SU-DHL-6 (cell line): Measurements from ENCODE around the gene AMZ2.
A peak's percentile ranks its signal among the peaks of the same experiment; 100 is the strongest.
"Not testable (repeated sequence)": the region's sequence is repeated elsewhere in the genome, so short reads cannot be mapped to it uniquely, and the experiment has no call there.

ENCODE experiments used
- H2AFZ ChIP-seq: fragments of 200-600 bp; sonication (generic); 2 replicates; pipeline ENCODE4 v1.6.1; 2014; ENCODE audit warnings: low read depth, mild to moderate bottlenecking, moderate library complexity, mixed read lengths, antibody characterized with exemption, low read length; ENCODE audit not compliant: severe bottlenecking
- H3F3A ChIP-seq: fragments of 200-600 bp; shearing (Covaris generic); 2 replicates; pipeline ENCODE4 v1.6.0; 2016; ENCODE audit warnings: antibody characterized with exemption, mild to moderate bottlenecking; ENCODE audit not compliant: insufficient read depth
- H3K27ac ChIP-seq: fragments of 200-600 bp; sonication (generic); 2 replicates; pipeline ENCODE4 v1.5.1; 2016; ENCODE audit warnings: low read depth, mild to moderate bottlenecking, low read length, moderate library complexity, mixed read lengths
- H3K27me3 ChIP-seq: fragments of 200-600 bp; sonication (generic), shearing (Covaris generic); 2 replicates; pipeline ENCODE4 v1.6.0; 2014; ENCODE audit warnings: mild to moderate bottlenecking, low read length
- H3K36me3 ChIP-seq: fragments of 200-600 bp; sonication (generic); 2 replicates; pipeline ENCODE4 v1.6.1; 2014; ENCODE audit warnings: mild to moderate bottlenecking, low read length, mixed read lengths
- H3K4me2 ChIP-seq: fragments of 300-600, 200-600 bp; shearing (Covaris generic), sonication (generic); 2 replicates; pipeline ENCODE4 v1.6.0; 2014; ENCODE audit warnings: low read length, low read depth, mild to moderate bottlenecking; ENCODE audit not compliant: poor library complexity, severe bottlenecking
- H3K4me3 ChIP-seq: fragments of 200-600 bp; sonication (generic); 2 replicates; pipeline ENCODE4 v1.5.1; 2014; ENCODE audit warnings: antibody characterized with exemption, low read length, mild to moderate bottlenecking, mixed read lengths; ENCODE audit not compliant: insufficient read depth, poor library complexity, severe bottlenecking
- H3K79me2 ChIP-seq: fragments of 200-600 bp; sonication (generic); 2 replicates; pipeline ENCODE4 v1.6.1; 2014; ENCODE audit warnings: mild to moderate bottlenecking, low read length, moderate library complexity; ENCODE audit not compliant: insufficient read depth
- H3K9ac ChIP-seq: fragments of 200-600 bp; sonication (generic); 2 replicates; pipeline ENCODE4 v1.7.0; 2014; ENCODE audit warnings: mild to moderate bottlenecking, low read length
- H3K9me2 ChIP-seq: fragments of 200-600 bp; sonication (generic); replicated peaks from 2 replicates; pipeline ENCODE4 v1.6.1; 2014; ENCODE audit warnings: low read length; ENCODE audit not compliant: insufficient read depth
- H3K9me3 ChIP-seq: fragments of 200-600 bp; sonication (generic); 2 replicates; pipeline ENCODE4 v1.6.1; 2014; ENCODE audit warnings: low read length, mixed read lengths; ENCODE audit not compliant: insufficient read depth
- H4K20me1 ChIP-seq: fragments of 200-600 bp; sonication (generic); 2 replicates; pipeline ENCODE4 v1.6.1; 2014; ENCODE audit warnings: low read depth, mild to moderate bottlenecking, antibody characterized with exemption, low read length, moderate library complexity, mixed read lengths
- EZH2phosphoT487 ChIP-seq: fragments of 200-600 bp; sonication (generic), shearing (Covaris generic); conservative IDR thresholded peaks from 2 replicates; pipeline ENCODE4 v1.6.1; 2018; ENCODE audit warnings: mild to moderate bottlenecking, antibody characterized with exemption, low read length, moderate library complexity, mixed read lengths
- TF ChIP-seq, protein P1 (sequence below): fragments of 200-600 bp; sonication (generic); IDR thresholded peaks from one replicate; pipeline ENCODE4 v1.5.1; 2017; ENCODE audit warnings: antibody characterized with exemption, mild to moderate bottlenecking, low read length, moderate library complexity; ENCODE audit not compliant: insufficient read depth, poor library complexity, severe bottlenecking

The AMZ2 gene

GRCh38 chr17:68248891-68249290 is 1.0 kb downstream of the AMZ2 start:
- TF ChIP-seq EZH2phosphoT487 = no peak
- TF ChIP-seq, protein P1, sequence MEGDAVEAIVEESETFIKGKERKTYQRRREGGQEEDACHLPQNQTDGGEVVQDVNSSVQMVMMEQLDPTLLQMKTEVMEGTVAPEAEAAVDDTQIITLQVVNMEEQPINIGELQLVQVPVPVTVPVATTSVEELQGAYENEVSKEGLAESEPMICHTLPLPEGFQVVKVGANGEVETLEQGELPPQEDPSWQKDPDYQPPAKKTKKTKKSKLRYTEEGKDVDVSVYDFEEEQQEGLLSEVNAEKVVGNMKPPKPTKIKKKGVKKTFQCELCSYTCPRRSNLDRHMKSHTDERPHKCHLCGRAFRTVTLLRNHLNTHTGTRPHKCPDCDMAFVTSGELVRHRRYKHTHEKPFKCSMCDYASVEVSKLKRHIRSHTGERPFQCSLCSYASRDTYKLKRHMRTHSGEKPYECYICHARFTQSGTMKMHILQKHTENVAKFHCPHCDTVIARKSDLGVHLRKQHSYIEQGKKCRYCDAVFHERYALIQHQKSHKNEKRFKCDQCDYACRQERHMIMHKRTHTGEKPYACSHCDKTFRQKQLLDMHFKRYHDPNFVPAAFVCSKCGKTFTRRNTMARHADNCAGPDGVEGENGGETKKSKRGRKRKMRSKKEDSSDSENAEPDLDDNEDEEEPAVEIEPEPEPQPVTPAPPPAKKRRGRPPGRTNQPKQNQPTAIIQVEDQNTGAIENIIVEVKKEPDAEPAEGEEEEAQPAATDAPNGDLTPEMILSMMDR = no peak
- Histone ChIP-seq H4K20me1 (no peaks in the 10 kb centered on the region), H3K36me3 (0 out of 2 replicates have a peak, but pooled peaks cover 8% of the 10 kb centered on the region), H3K9ac (peak overlapping the region; percentile 97), H3K4me2 (peak overlapping the region; percentile 92), H3K27me3 (no peaks in the 10 kb centered on the region), H3K9me3 (no peaks in the 10 kb centered on the region), H3F3A (peaks cover 73% of the 10 kb centered on the region), H3K4me3 (peak overlapping the region; percentile 71), H3K27ac (peak overlapping the region; percentile 98), H3K79me2 (peaks cover 45% of the 10 kb centered on the region), H2AFZ (no peak overlapping the region), H3K9me2 (no peaks in the 10 kb centered on the region)

DNA sequence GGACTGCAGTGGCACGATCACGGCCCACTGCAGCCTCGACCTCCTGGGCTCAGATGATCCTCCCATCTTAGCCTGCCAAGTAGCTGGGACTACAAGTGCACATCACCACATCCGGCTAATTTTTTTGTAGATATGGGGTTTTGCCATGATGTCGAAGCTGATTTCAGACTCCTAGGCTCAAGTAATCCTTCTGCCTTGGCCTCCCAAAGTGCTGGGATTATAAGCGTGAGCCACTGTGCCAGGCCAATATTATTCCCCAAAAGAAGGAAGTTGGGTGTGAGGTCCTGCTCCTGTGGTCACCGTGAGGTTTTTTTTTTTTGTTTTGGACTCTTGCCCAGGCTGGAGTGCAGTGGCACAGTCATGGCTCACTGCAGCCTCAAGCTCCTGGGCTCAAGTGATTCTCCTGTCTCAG is 1.5 kb downstream of the AMZ2 start:
- Histone ChIP-seq H3K27ac (peak overlapping the region; percentile 98), H3K4me3 (peak overlapping the region; percentile 71), H3K4me2 (peak overlapping the region; percentile 92), H3K27me3 (no peaks in the 10 kb centered on the region), H4K20me1 (no peaks in the 10 kb centered on the region), H3K9me3 (no peaks in the 10 kb centered on the region), H3F3A (peaks cover 77% of the 10 kb centered on the region), H2AFZ (no peak overlapping the region), H3K9me2 (no peaks in the 10 kb centered on the region), H3K9ac (peak overlapping the region; percentile 97), H3K36me3 (0 out of 2 replicates have a peak, but pooled peaks cover 8% of the 10 kb centered on the region), H3K79me2 (peaks cover 47% of the 10 kb centered on the region)
- no peak for TF ChIP-seq EZH2phosphoT487
- TF ChIP-seq, protein P1 = no peak

DNA sequence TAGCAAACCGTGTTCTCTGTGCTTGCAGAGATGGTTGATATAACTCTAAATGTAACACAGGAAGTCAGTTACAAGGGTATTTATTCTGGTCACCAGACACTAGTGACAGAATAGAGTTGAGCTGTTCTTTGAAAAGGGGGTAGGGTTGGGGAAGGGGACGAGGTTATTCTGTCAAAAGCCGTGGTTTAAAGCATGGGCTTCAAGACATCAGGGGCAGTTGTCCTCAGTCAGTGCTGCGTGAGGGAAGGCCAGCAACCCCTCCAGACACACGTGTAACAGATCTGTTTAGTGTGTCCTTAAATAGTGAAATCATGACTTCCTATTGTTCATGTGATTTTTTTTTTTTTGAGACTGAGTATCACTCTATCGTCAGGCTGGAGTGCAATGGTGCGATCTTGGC is 5.6 kb downstream of the AMZ2 start:
- not testable (repeated sequence) for H3K27me3 ChIP-seq, H3K9me2 ChIP-seq, H3K36me3 ChIP-seq, H2AFZ ChIP-seq, H3K4me3 ChIP-seq, H4K20me1 ChIP-seq, H3K9me3 ChIP-seq
- Histone ChIP-seq H3K9ac (peak overlapping the region; percentile 97), H3K4me2 (peak overlapping the region; percentile 92), H3F3A (peaks cover 86% of the 10 kb centered on the region), H3K79me2 (peaks cover 52% of the 10 kb centered on the region), H3K27ac (peak overlapping the region; percentile 98)

DNA sequence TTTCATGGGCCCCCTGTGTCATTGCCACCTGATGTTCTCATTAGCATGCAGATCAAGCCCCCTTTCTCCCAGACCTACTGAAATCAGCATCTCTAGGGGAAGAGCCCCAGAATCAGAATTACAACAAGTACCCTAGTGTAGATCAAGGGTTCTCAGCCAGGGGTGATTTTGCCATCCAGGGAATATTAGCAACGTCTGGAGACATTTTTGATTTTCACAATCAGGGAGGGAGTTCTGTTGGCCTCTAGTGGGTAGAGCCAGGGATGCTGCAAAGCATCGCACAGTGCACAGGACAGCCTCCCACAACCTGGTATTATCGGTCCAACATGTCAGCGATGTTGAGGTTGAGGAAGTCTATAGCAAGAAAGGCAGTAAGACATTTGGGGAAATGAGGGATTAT is 7.3 kb downstream of the AMZ2 start:
- Histone ChIP-seq H3K36me3 (0 out of 2 replicates have a peak, but pooled peaks cover 8% of the 10 kb centered on the region), H2AFZ (no peak overlapping the region), H3K79me2 (peaks cover 50% of the 10 kb centered on the region), H3K4me2 (peak overlapping the region; percentile 92), H3K9me2 (no peaks in the 10 kb centered on the region), H3F3A (peaks cover 84% of the 10 kb centered on the region), H3K9ac (peak overlapping the region; percentile 97), H4K20me1 (no peaks in the 10 kb centered on the region), H3K27me3 (no peaks in the 10 kb centered on the region), H3K9me3 (no peaks in the 10 kb centered on the region), H3K27ac (peak overlapping the region; percentile 98), H3K4me3 (peak overlapping the region; percentile 7)
- TF ChIP-seq, protein P1 = no peak
- no peak for TF ChIP-seq EZH2phosphoT487
